HEK293T (cell line): Measurements from ENCODE around the gene CEP63.

Source experiments
- ARNT ChIP-seq: fragments of 450-650 bp; IDR thresholded peaks from 2 replicates; pipeline ENCODE4 v1.6.1; 2017; ENCODE audit warnings: mild to moderate bottlenecking
- BHLHE40 ChIP-seq: fragments of 450-650 bp; IDR thresholded peaks from 2 replicates; pipeline ENCODE4 v1.6.1; 2016; ENCODE audit warnings: mild to moderate bottlenecking, moderate library complexity, borderline replicate concordance
- ELF4 ChIP-seq: fragments of 450-650 bp; IDR thresholded peaks from 2 replicates; pipeline ENCODE4 v1.6.1; 2017; ENCODE audit warnings: antibody characterized with exemption
- FOXA1 ChIP-seq: fragments of 450-650 bp; IDR thresholded peaks from 2 replicates; pipeline ENCODE4 v1.6.1; 2016; ENCODE audit warnings: mild to moderate bottlenecking
- FOXK2 ChIP-seq: fragments of 450-650 bp; IDR thresholded peaks from 2 replicates; pipeline ENCODE4 v1.6.1; 2016; ENCODE audit warnings: mild to moderate bottlenecking
- FOXM1 ChIP-seq: fragments of 450-650 bp; IDR thresholded peaks from 2 replicates; pipeline ENCODE4 v1.6.1; 2017; ENCODE audit warnings: mild to moderate bottlenecking, borderline replicate concordance
- HDGF ChIP-seq: fragments of 450-650 bp; IDR thresholded peaks from 2 replicates; pipeline ENCODE4 v1.6.1; 2017; ENCODE audit warnings: antibody characterized with exemption, borderline replicate concordance
- L3MBTL2 ChIP-seq: fragments of 450-650 bp; conservative IDR thresholded peaks from 2 replicates; pipeline ENCODE4 v1.6.1; 2016; ENCODE audit warnings: mild to moderate bottlenecking
- LEF1 ChIP-seq: fragments of 450-650 bp; IDR thresholded peaks from 2 replicates; pipeline ENCODE4 v1.6.1; 2017; ENCODE audit warnings: mild to moderate bottlenecking, borderline replicate concordance
- PKNOX1 ChIP-seq: fragments of 450-650 bp; IDR thresholded peaks from 2 replicates; pipeline ENCODE4 v1.6.1; 2016
- SP1 ChIP-seq: fragments of 450-650 bp; IDR thresholded peaks from 2 replicates; pipeline ENCODE4 v1.6.1; 2017
- SUZ12 ChIP-seq: fragments of 450-650 bp; IDR thresholded peaks from 2 replicates; pipeline ENCODE4 v1.6.1; 2016; ENCODE audit warnings: mild to moderate bottlenecking
- ZNF384 ChIP-seq: fragments of 450-650 bp; IDR thresholded peaks from 2 replicates; pipeline ENCODE4 v1.6.1; 2016

GRCh38 chr3:134476306-134476705 is 9.6 kb upstream of the CEP63 start:
- no peak for TF ChIP-seq BHLHE40
- no peak for TF ChIP-seq FOXM1
- TF ChIP-seq SP1: no peak
- no peak for TF ChIP-seq FOXA1
- TF ChIP-seq LEF1: no peak
- TF ChIP-seq ARNT: no peak
- no peak for TF ChIP-seq HDGF
- TF ChIP-seq SUZ12: no peak
- no peak for TF ChIP-seq FOXK2
- TF ChIP-seq L3MBTL2: no peak
- TF ChIP-seq PKNOX1: no peak
- no peak for TF ChIP-seq ZNF384
- TF ChIP-seq ELF4: no peak
